Activated CD8-positive, alpha-beta T cell treated with anti-CD3 and anti-CD28 coated beads, Interleukin-2, amount 10 ng/mL, durations not matched to agents 7 days and 5 days (primary cell): ENCODE measurements around the gene PLIN5. TPM values are rescaled to one million over a fixed set of nuclear protein-coding genes. Genes with fewer than 3 reads are reported as not detected.
A peak's percentile ranks its signal among the peaks of the same experiment; 100 is the strongest.

Experiments used
- ATAC-seq: fragments of 150-1000 bp; cut with Tn5 transposase; one replicate; pipeline ENCODE4 v1.10.0; 2021; ENCODE audit warnings: moderate library complexity
- CTCF ChIA-PET: fragments of 350-600 bp; sonication (Branson Sonifier 250); formaldehyde crosslinking; loops from one replicate; lab custom pipeline; 2021; ENCODE audit warnings: antibody characterized with exemption; lab: Charles Lee
- POLR2A ChIA-PET: fragments of 350-600 bp; sonication (Branson Sonifier 250); formaldehyde crosslinking; loops from one replicate; lab custom pipeline; 2021; ENCODE audit warnings: antibody characterized with exemption; lab: Charles Lee
- DNase-seq: peaks from one replicate; pipeline ENCODE4 v3.0.0-alpha.2; 2020
- H3K27ac Mint-ChIP-seq: one replicate; pipeline ENCODE4 v1.8.0; 2021; ENCODE audit warnings: mild to moderate bottlenecking, mixed read lengths
- H3K27me3 Mint-ChIP-seq: one replicate; pipeline ENCODE4 v1.8.0; 2021; ENCODE audit warnings: low read depth, mixed read lengths
- H3K36me3 Mint-ChIP-seq: one replicate; pipeline ENCODE4 v1.8.0; 2021; ENCODE audit warnings: low read depth, mixed read lengths
- H3K4me1 Mint-ChIP-seq: one replicate; pipeline ENCODE4 v1.8.0; 2021; ENCODE audit warnings: low read depth, mixed read lengths
- H3K4me3 Mint-ChIP-seq: one replicate; pipeline ENCODE4 v1.8.0; 2021; ENCODE audit warnings: mild to moderate bottlenecking, mixed read lengths
- H3K9me3 Mint-ChIP-seq: one replicate; pipeline ENCODE4 v1.8.0; 2022; ENCODE audit warnings: mixed read lengths; ENCODE audit not compliant: insufficient read depth
- total RNA-seq, 2 experiments: library from RNA; stranded (reverse); gene quantifications; one replicate each; pipeline ENCODE4 v1.2.3, GENCODE V29; 2021

The PLIN5 gene
- total RNA-seq, 2 experiments from 2014 or later: not detected

DNA sequence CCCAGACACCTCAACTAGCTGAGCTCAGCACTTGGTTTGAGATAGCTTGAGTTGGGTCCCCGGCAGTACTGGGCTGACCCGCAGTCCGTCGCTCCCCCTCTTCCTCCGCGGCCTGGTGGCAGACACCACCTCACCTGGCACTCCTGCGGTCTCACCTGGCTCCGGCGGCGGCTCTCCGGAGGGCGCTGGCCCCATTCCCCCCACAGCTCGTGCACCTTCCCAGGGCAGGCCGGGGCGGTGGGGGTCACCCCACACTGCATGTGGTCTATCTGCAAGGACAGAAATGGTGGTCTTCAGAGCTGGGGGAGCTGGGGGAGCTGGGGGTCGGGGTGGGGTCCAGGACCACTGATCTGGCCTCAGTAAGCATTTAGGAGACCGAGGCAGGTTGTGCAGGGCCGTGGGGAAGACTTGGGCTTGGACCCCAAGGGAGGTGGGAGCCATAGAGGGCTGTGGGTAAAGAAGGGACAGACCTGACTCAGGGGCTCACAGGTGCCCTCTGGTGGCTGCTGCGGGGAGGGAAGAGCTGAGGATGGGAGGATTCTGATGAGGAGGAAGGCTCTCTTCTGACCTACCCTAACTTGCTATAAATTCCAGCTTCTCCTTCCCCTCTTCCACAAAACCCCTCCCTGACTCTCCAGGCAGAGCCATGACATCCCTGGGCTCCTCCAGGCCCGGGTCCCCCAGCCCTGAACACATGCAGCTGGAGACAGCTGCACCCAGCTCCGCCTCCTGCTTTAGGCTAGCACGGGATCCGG, 10.0 kb downstream of the PLIN5 start:
- Mint-ChIP-seq H3K36me3 (no peaks in the 10 kb centered on the region), H3K27ac (no peak overlapping the region), H3K4me3 (no peak overlapping the region), H3K9me3 (no peaks in the 10 kb centered on the region), H3K4me1 (no peaks in the 10 kb centered on the region), H3K27me3 (no peaks in the 10 kb centered on the region)
- POLR2A ChIA-PET: interaction anchor here (0.5 to 0.6 kb wide), 2 partner anchors 22 to 1377 kb away, joined by 3 read pairs; no protein-coding TSS in a partner anchor
- CTCF ChIA-PET: interaction anchor here (0.6 to 4.2 kb wide), 19 partner anchors 8 to 1097 kb away, joined by 3 to 39 read pairs (median 3); partner anchors contain the start of genes DAPK3, LRG1 and PLIN5
- DNase-seq (peak; percentile 76), ATAC-seq (peak; percentile 72)

DNA sequence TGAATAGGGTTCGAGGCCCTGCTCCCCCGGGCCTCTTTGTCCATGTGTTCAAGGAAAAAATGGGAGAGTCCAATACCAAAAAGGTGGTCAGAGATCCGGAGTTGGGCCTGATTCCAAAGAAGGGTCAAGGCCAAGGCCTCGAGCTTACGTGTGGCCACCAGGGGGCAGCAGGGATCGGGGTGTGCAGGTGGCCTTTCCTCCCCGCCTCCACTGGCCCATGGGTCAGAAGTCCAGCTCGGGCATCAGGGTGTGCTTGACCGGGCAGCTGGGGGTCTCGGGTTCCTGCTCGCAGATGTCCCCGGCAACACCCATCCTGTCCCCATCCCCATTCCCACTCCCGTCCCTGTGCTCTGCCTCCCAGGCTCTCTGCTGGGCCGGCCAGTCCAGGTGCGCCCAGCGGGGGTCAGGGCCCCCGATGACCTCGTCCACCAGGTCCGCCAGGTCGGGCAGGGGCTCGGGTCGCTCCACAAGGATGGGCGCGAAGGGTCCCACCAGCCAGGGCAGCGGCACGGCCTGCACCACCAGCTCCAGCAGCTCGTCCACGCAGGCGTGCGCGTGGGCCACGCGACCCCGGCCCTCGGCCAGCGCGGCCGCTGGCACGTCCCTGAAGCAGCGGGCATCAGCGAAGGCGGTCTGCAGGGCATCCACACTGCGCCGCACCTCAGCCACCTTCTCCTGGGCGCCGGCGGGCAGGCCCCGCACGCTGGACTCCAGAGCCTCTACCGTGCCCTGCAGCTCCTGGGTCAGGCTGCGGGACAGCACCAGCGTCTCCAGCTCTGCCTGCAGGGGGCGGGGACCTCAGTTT, 11.5 kb downstream of the PLIN5 start:
- CTCF ChIA-PET: interaction anchor here (0.8 to 4.2 kb wide), 14 partner anchors 10 to 257 kb away, joined by 3 to 39 read pairs (median 4); partner anchors contain the start of genes LRG1 and PLIN5
- no peak for ATAC-seq
- no peaks in the 10 kb centered on the region for H3K9me3 Mint-ChIP-seq

DNA sequence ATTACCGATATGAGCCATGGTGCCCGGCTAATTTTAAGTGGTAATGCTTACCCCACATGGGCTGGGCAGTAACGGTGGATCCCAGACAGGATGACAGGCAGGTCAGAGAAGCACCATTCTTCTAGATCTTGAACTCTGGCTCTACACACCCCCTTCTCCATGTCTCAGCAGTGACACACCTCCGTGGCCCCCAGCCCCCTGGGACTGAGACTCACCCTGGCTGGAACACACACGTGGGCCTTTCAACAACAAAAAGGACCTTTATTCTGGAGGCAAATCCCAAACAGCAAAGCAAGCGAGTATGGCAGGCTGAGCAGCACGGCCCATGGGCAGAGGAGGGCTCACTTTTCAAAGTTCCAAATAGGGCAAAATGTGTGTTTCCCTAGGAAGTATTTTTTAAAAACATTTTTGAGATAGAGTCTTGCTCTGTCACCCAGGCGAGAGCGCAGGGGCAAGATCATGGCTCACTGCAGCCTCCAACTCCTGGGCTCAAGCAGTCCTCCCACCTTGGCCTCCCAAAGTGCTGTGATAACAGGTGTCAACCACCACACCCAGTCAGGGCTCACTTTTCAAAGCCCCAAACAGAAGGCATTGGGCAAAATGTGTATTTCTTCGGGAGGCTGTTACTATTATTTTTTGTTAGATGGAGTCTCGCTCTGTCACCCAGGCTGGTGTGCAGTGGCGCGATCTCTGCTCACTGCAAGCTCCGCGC, 12.6 kb downstream of the PLIN5 start:
- no peak overlapping the region for H3K27ac Mint-ChIP-seq
- no peaks in the 10 kb centered on the region for H3K4me1 Mint-ChIP-seq
- no peaks in the 10 kb centered on the region for H3K36me3 Mint-ChIP-seq
- H3K4me3 Mint-ChIP-seq: no peak overlapping the region
- ATAC-seq (no peak), DNase-seq (no peak)
- POLR2A ChIA-PET: no interaction called here
- H3K9me3 Mint-ChIP-seq: no peaks in the 10 kb centered on the region
- no peaks in the 10 kb centered on the region for H3K27me3 Mint-ChIP-seq
- CTCF ChIA-PET: interaction anchor here (0.8 to 4.2 kb wide), 12 partner anchors 9 to 255 kb away, joined by 3 to 39 read pairs (median 5); partner anchors contain the start of genes LRG1 and PLIN5

More for the DNA sequence above, 11.5 kb downstream of the PLIN5 start:
- POLR2A ChIA-PET: no interaction called here
- Mint-ChIP-seq H3K27ac (no peak overlapping the region), H3K4me3 (no peak overlapping the region), H3K4me1 (no peaks in the 10 kb centered on the region), H3K27me3 (no peaks in the 10 kb centered on the region), H3K36me3 (no peaks in the 10 kb centered on the region)
- peak; percentile 31 for DNase-seq

DNA sequence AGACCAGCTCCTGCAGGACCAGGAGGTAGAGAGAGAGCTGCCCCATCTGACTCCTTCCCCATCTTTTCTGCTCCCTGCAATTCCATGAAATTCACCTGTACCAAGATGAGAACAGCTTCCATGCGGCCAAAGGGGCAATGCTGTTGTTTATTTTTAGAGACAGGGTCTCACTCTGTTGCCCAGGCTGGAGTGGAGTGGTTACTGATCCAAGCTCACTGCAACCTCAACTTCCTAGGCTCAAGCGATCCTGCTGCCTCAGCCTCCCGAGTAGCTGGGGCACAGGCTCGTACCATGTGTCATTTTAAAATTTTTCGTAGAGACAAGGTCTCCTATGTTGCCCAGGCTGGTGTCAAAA, 13.2 kb downstream of the PLIN5 start:
- no peaks in the 10 kb centered on the region for H3K4me1 Mint-ChIP-seq
- ChIA-PET CTCF (interaction anchor here (1.1 kb wide), 1 partner anchor 25 kb away, joined by 3 read pairs; no protein-coding TSS in a partner anchor), POLR2A (no interaction called here)
- DNase-seq (no peak), ATAC-seq (no peak)
- H3K27me3 Mint-ChIP-seq: no peaks in the 10 kb centered on the region
- H3K9me3 Mint-ChIP-seq: no peaks in the 10 kb centered on the region
- no peak overlapping the region for H3K27ac Mint-ChIP-seq
- no peaks in the 10 kb centered on the region for H3K36me3 Mint-ChIP-seq
- H3K4me3 Mint-ChIP-seq: no peak overlapping the region

DNA sequence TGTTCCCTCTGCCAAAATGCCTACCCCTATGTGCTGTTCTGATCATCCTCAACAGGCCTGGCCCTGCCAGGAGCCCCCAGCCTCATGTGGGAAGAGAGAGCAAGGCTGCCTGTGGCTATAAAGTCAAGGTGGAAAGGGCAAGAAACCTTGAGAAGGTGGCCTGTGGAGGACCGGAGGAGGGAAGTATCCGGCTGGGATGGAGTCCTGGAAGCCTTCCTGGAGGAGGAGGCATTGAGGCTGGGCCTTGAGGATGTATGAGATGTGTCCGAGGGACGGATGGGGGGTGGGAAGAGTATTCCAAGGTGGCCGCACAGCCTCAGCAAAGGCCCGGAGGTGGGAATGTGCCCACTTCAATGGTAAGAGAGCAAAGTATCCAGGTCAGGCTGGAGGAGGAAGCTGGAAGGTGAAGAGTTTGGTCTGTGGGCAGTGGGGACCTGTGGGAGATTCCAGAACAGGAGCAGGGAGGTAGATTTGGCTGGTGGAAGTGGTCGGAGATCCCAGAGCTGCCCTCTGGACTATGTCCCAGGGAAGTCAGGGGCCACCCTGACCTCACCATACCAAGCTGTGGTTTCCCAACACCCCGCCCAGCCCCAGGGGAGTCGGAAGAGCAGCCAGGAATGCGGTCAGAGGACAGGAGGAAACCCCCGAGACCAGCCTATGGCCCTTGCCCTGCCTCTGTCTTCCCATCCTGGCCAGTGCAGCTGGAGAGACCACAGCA, 13.7 kb downstream of the PLIN5 start:
- H3K27ac Mint-ChIP-seq: no peak overlapping the region
- no peak overlapping the region for H3K4me3 Mint-ChIP-seq
- H3K27me3 Mint-ChIP-seq: no peaks in the 10 kb centered on the region
- DNase-seq (no peak), ATAC-seq (no peak)
- ChIA-PET CTCF (interaction anchor here (1.1 kb wide), 1 partner anchor 26 kb away, joined by 3 read pairs; no protein-coding TSS in a partner anchor), POLR2A (no interaction called here)
- no peaks in the 10 kb centered on the region for H3K4me1 Mint-ChIP-seq
- no peaks in the 10 kb centered on the region for H3K9me3 Mint-ChIP-seq
- H3K36me3 Mint-ChIP-seq: no peaks in the 10 kb centered on the region

DNA sequence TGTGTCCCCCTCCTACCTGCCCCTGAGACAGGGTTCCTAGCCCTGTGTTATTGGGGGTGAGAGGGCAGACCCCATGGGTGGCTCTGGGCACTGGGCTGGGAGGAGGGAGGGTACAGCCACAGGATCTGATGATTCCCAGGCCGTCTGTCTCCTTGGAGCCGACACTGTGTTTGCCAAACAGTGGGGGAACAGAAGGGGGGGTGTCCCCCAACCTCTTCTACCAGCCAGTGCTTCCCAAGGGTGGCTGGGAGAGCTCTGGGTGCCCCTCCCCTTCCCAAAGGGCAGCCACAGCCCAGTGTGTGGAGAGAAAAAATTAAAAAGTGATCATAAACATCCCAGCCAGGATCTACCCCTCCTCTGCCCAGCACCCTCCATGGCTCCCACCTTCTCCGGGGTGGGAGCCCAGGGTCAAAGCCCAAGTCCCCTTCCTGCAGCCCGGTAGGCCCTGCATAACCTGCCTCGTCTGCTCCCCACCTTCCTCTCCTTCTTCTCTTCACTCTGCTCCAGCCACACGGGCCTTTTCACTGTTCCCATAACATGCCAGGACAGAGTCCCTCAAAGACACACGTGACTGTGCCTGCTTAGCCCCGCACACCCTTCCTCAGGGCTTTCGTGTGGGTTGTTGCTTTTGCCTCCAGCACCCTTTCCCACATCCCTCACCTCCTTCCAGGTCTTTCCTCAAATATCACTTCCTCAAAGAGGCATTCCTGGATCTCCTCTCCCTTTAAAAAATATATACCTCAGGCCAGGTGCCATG, 15.3 kb downstream of the PLIN5 start:
- no peaks in the 10 kb centered on the region for H3K9me3 Mint-ChIP-seq
- ChIA-PET CTCF (no interaction called here), POLR2A (no interaction called here)
- no peaks in the 10 kb centered on the region for H3K36me3 Mint-ChIP-seq
- H3K4me3 Mint-ChIP-seq: no peak overlapping the region
- ATAC-seq (no peak), DNase-seq (no peak)
- no peaks in the 10 kb centered on the region for H3K27me3 Mint-ChIP-seq
- no peaks in the 10 kb centered on the region for H3K4me1 Mint-ChIP-seq
- no peak overlapping the region for H3K27ac Mint-ChIP-seq

DNA sequence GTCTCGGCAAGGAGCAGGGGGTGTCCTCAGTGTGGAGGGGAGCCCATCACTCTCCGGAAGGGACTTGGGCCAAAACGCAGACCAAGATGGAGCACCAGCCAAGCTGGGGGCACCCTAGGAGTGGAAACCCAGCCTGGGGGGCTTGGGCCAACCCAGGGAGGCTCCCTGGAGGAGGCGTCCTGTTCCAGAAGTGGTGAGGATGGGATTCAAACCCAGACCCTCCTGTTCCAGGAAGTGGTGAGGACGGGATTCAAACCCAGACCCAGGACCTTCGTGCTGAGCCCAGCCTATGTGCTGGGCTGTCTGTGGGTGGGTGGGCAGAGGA, 15.9 kb downstream of the PLIN5 start:
- no peak for DNase-seq
- H3K27ac Mint-ChIP-seq: no peak overlapping the region
- no peaks in the 10 kb centered on the region for H3K9me3 Mint-ChIP-seq
- no peaks in the 10 kb centered on the region for H3K4me1 Mint-ChIP-seq
- H3K36me3 Mint-ChIP-seq: no peaks in the 10 kb centered on the region
- ChIA-PET CTCF (no interaction called here), POLR2A (no interaction called here)
- H3K27me3 Mint-ChIP-seq: no peaks in the 10 kb centered on the region
- no peak for ATAC-seq
- no peak overlapping the region for H3K4me3 Mint-ChIP-seq

DNA sequence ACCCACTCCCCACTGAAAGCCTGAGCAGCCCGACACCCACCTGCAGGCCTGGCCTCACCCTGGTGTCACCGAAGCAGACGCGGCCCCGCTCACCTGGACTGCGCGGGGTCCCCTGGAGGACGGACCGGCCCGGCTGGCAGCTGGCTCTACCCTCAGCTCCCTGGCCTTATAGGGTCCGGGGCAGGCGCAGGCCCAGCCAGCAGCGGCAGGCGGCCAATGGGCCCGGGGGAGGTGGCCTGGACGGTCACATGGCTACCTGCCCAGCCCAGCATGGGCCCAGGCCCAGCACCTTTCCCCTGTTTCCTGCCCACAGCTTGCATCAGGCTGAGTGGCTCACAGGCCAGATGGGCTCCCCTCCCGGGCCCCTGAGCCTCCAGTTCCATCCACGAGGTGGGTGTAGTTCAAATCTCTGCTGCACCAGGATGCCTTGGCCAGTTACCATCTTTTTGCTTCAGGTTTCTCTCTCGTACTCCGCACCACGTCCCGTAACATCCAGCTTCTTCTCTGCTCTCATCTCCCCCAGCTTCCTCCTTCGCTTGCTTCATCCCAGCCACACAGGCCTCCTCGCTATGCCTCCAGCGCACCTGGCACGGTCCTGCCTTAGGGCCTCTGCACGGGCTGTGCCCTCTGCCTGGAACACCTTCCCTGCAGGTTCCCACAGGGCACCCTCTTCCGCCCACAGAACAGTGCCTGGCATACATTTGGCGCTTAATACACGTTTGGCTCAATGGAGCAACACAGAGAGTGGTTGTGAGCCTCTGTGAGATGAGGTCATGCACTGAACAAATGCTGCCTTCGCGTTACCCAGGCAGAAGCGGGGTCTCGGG, 16.5 kb downstream of the PLIN5 start, which contains the start of gene PLIN4:
Gene PLIN4, minus strand, starts transcription at position 142 of the 827 bp plus-strand sequence. CDS start 214 bp downstream, outside the sequence.
- ATAC-seq (no peak), DNase-seq (no peak)
- H3K4me1 Mint-ChIP-seq: no peaks in the 10 kb centered on the region
- H3K9me3 Mint-ChIP-seq: no peaks in the 10 kb centered on the region
- no peak within 1 kb of the TSS for H3K27ac Mint-ChIP-seq
- ChIA-PET POLR2A (no interaction called here), CTCF (no interaction called here)
- no peaks in the 10 kb centered on the region for H3K36me3 Mint-ChIP-seq
- H3K4me3 Mint-ChIP-seq: no peak within 1 kb of the TSS
- no peaks in the 10 kb centered on the region for H3K27me3 Mint-ChIP-seq

DNA sequence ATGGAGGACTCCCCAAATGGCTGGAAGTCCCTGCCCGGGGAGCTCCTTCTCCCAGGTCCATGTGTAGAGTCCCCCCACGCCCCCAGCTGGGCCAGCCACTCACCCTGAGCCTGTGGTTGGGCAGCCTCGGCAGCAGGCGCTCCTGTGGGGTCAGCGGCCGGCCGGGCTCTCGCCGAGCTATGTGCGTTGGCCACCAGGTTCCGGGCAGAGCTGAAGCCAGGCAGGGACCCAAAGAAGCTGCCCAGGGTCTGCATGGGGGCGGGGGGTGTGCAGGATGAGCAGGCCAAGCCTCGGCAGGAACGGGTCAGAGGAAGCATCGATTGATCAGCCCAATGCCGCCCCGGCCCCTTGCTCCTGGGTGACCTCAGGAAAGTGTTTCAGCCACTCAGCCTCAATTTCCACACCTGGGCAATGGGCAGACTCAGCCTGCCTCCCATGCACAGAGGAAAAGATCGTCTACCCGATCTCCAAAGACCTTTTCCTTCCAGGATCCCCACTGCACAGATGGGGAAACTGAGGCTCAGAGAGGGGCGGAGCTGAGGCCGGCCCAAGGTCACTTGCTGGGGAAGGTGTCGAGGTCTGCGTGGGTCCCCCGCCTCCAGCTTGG, 17.5 kb downstream of the PLIN5 start:
- CTCF ChIA-PET: no interaction called here
- Mint-ChIP-seq H3K4me3 (no peak overlapping the region), H3K4me1 (no peaks in the 10 kb centered on the region), H3K9me3 (no peaks in the 10 kb centered on the region), H3K27me3 (no peaks in the 10 kb centered on the region), H3K27ac (no peak overlapping the region), H3K36me3 (no peaks in the 10 kb centered on the region)
- ATAC-seq (no peak), DNase-seq (no peak)
- POLR2A ChIA-PET: no interaction called here

DNA sequence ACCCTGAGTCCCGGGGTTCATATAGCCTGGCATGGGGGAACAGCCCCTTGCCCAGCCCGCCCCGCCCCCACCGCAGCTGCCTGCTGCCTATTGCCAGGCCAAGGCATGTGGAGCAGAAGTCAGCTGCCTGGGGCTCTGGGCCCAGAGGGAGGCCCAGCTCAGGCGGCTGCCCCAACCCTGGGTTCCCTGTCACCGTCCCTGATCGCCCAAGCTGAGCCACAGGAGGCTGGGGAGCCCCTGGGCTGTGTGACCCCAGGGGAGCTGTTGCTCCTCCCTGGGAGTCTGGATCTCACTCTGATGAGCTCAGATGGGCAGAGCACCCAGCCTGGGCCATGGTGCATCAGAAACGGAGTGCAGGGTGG, 18.1 kb downstream of the PLIN5 start:
- H3K4me3 Mint-ChIP-seq: no peak overlapping the region
- H3K27ac Mint-ChIP-seq: no peak overlapping the region
- H3K36me3 Mint-ChIP-seq: no peaks in the 10 kb centered on the region
- POLR2A ChIA-PET: no interaction called here
- ATAC-seq (no peak), DNase-seq (no peak)
- no peaks in the 10 kb centered on the region for H3K9me3 Mint-ChIP-seq
- no peaks in the 10 kb centered on the region for H3K4me1 Mint-ChIP-seq
- no peaks in the 10 kb centered on the region for H3K27me3 Mint-ChIP-seq
- CTCF ChIA-PET: interaction anchor here (0.7 kb wide), 1 partner anchor 8 kb away, joined by 3 read pairs; no protein-coding TSS in a partner anchor
